ENCODE measurements around the gene OR1F1. TPM values are rescaled to one million over a fixed set of nuclear protein-coding genes. Genes with fewer than 3 reads are reported as not detected.

The OR1F1 gene
- polyA plus RNA-seq, 1 of the 3 experiments (the other 2 are of a cell fraction), result 0.71 TPM

GRCh38 chr16:3158510-3159314 is 29.3 kb upstream of the OR1F1 start (continued):
- TF ChIP-seq REST (IDR thresholded peaks at IDR 0.05; ENCODE audit: low read depth, low read length) (no peak), USF2 (IDR thresholded peaks at IDR 0.05; ENCODE audit: borderline replicate concordance, low read depth, low read length) (no peak), NFIC (IDR thresholded peaks at IDR 0.05; ENCODE audit: borderline replicate concordance) (no peak), NRF1 (IDR thresholded peaks at IDR 0.05; ENCODE audit: low read depth, low read length) (peak; percentile 43; the same call in 1 of the 2 replicates), RXRA (IDR thresholded peaks at IDR 0.05; ENCODE audit: borderline replicate concordance, low read depth) (no peak; the same call in 1 of the 2 replicates), SMC3 (IDR thresholded peaks at IDR 0.05; ENCODE audit: low read depth, low read length) (no peak)
- TF ChIP-seq, protein P1, sequence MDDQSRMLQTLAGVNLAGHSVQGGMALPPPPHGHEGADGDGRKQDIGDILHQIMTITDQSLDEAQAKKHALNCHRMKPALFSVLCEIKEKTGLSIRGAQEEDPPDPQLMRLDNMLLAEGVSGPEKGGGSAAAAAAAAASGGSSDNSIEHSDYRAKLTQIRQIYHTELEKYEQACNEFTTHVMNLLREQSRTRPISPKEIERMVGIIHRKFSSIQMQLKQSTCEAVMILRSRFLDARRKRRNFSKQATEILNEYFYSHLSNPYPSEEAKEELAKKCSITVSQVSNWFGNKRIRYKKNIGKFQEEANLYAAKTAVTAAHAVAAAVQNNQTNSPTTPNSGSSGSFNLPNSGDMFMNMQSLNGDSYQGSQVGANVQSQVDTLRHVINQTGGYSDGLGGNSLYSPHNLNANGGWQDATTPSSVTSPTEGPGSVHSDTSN (IDR thresholded peaks at IDR 0.05), result 0 out of 2 replicates have a peak, but pooled peaks have one; percentile 3

DNA sequence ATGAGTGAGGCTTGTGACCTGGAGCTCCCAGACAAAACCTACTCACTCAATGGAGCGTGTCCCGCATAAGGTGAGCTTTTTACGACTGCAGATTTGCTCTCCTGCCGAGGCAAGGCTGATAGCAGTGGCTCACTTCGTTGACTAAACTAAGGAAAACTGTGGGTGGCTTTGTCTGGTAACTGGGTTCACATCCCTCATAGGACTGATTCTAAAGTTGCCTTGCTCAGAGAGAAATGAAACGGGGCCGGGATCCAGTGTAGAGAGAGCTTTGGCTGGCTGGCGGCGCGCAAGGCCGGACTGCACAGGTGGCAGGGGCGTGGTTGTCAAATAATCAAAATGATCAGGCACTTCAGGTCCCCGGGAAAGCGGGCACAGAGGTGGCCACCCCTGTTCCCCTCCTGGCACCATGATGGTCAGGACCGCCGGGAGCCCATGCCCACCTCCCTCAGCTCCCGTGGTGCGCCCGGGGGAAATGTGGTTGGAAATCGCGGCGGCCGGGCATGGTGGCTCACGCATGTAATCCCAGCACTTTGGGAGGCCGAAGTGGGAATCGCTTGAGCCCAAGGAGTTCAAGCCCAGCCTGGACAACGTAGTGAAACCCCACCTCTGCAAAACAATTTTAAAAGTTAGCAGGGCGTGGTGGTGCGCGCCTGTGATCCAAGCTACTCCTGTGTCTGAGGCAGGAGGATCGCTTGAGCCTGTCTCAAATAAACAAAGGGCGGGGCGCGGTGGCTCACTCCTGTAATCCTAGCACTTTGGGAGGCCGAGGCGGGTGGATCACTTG is 26.6 kb upstream of the OR1F1 start:
- no peaks in the 10 kb centered on the region; the same call in 1 of the 2 replicates for H3K27me3 ChIP-seq (ENCODE audit: insufficient read depth)
- no peaks in the 10 kb centered on the region for H3K9me3 ChIP-seq
- ChIA-PET POLR2A (no interaction called here), CTCF (interaction anchor here (1.0 to 3.6 kb wide), 7 partner anchors 9 to 103 kb away, joined by 3 to 12 read pairs (median 3); no protein-coding TSS in a partner anchor)
- H3K4me3 ChIP-seq (ENCODE audit: low read depth in 2 of 2, low read length in 1 of 2), result no peak overlapping the region
- DNase-seq, result no peak
- peaks cover 29% of the 10 kb centered on the region for H3F3A ChIP-seq (replicated peaks; ENCODE audit: insufficient read depth)
- H3K36me3 ChIP-seq (replicated peaks in 1 of 2; ENCODE audit: control insufficient read depth in 1 of 2, insufficient read depth in 2 of 2, low read length in 1 of 2), result no peaks in the 10 kb centered on the region
- peaks cover 0 to 8% of the 10 kb centered on the region in 2 experiments; a peak in 1 of 4 replicates for H3K4me1 ChIP-seq (ENCODE audit: control insufficient read depth in 1 of 2, insufficient read depth in 2 of 2, low read depth in 1 of 2, low read length in 1 of 2)
- no peaks in the 10 kb centered on the region for H4K20me1 ChIP-seq (ENCODE audit: insufficient read depth)
- H2AFZ ChIP-seq (ENCODE audit: low read depth), result no peak overlapping the region
- H3K9ac ChIP-seq, result no peak overlapping the region
- no peak overlapping the region for H3K4me2 ChIP-seq
- H3K27ac ChIP-seq (ENCODE audit: low read depth in 2 of 2, low read length in 1 of 2), result no peak overlapping the region
- WGBS (ENCODE audit: low lambda C conversion rate), result 71% methylated on average over 26 of the region's 36 CpGs
- H3K9me2 ChIP-seq, result no peaks in the 10 kb centered on the region
- no peaks in the 10 kb centered on the region for H3K79me2 ChIP-seq (ENCODE audit: insufficient read depth)
- TF ChIP-seq EZH2phosphoT487 (IDR thresholded peaks at IDR 0.05; ENCODE audit: borderline replicate concordance, low read depth), result no peak
- no peak for TF ChIP-seq USF1 (IDR thresholded peaks at IDR 0.05; ENCODE audit: borderline replicate concordance, low read depth)
- TF ChIP-seq MXI1 (IDR thresholded peaks at IDR 0.05; ENCODE audit: low read depth, low read length), result no peak
- TF ChIP-seq, protein P2, sequence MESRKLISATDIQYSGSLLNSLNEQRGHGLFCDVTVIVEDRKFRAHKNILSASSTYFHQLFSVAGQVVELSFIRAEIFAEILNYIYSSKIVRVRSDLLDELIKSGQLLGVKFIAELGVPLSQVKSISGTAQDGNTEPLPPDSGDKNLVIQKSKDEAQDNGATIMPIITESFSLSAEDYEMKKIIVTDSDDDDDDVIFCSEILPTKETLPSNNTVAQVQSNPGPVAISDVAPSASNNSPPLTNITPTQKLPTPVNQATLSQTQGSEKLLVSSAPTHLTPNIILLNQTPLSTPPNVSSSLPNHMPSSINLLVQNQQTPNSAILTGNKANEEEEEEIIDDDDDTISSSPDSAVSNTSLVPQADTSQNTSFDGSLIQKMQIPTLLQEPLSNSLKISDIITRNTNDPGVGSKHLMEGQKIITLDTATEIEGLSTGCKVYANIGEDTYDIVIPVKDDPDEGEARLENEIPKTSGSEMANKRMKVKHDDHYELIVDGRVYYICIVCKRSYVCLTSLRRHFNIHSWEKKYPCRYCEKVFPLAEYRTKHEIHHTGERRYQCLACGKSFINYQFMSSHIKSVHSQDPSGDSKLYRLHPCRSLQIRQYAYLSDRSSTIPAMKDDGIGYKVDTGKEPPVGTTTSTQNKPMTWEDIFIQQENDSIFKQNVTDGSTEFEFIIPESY (IDR thresholded peaks at IDR 0.05; ENCODE audit: borderline replicate concordance, low read depth), result no peak
- TF ChIP-seq TEAD4 (IDR thresholded peaks at IDR 0.05; ENCODE audit: borderline replicate concordance, insufficient read depth), result no peak
- no peak for TF ChIP-seq GABPA (IDR thresholded peaks at IDR 0.05; ENCODE audit: low read depth)
- TF ChIP-seq RCOR1 (IDR thresholded peaks at IDR 0.05; ENCODE audit: low read length), result no peak
- TF ChIP-seq, protein P3, sequence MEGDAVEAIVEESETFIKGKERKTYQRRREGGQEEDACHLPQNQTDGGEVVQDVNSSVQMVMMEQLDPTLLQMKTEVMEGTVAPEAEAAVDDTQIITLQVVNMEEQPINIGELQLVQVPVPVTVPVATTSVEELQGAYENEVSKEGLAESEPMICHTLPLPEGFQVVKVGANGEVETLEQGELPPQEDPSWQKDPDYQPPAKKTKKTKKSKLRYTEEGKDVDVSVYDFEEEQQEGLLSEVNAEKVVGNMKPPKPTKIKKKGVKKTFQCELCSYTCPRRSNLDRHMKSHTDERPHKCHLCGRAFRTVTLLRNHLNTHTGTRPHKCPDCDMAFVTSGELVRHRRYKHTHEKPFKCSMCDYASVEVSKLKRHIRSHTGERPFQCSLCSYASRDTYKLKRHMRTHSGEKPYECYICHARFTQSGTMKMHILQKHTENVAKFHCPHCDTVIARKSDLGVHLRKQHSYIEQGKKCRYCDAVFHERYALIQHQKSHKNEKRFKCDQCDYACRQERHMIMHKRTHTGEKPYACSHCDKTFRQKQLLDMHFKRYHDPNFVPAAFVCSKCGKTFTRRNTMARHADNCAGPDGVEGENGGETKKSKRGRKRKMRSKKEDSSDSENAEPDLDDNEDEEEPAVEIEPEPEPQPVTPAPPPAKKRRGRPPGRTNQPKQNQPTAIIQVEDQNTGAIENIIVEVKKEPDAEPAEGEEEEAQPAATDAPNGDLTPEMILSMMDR (IDR thresholded peaks at IDR 0.05), result no peak
- TF ChIP-seq MEF2A (IDR thresholded peaks at IDR 0.05; ENCODE audit: borderline replicate concordance, low read depth), result no peak
- no peak for TF ChIP-seq CHD2 (IDR thresholded peaks at IDR 0.05; ENCODE audit: low read length, partially characterized antibody)
- no peak for TF ChIP-seq TCF12 (IDR thresholded peaks at IDR 0.05)
